ENCODE measurements around the gene GZF1.

DNA sequence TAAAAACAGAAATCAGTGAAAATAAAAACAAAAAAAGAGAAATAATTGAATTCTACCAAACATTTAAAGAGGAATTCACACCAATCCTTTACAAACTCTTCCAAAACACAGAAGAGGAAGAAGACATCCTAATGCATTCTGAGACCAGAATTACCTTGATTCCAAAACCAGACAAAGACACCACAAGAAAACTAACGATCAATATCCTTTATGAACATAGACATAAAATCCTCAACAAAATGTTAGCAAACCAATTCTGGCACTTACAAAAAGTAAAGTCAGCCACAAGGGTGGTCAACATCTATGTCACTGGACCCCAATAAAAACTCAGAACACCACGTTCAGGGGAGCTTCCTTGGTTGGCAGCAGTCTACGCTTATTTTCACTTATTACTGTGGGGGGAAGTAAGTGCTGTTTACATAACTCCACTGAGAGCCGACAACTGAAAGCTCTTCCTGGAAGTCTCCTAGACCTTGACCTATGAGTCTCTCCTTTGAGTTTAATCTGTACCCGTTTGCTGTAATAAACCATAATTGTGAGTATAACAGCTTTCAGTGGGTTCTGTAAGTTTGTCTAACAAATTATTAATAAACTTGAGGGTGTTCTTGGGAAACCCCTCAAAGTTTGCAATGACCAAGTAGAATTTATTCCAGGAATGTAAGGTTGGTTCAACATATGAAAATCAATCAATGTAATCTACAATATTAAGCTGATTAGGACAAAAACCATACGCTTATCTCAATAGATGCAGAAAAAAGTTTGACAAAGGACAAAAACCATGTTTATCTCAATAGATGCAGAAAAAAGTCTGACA, 24.5 kb downstream of the GZF1 start:
- no peak for TF ChIP-seq CSDC2 (CRISPR knock-in tag; IDR thresholded peaks at IDR 0.05)
- no peak for TF ChIP-seq ZFP3 (CRISPR knock-in tag; IDR thresholded peaks at IDR 0.05)
- TF ChIP-seq RARB (CRISPR knock-in tag; IDR thresholded peaks at IDR 0.05), result no peak
- no peak for TF ChIP-seq ISL1 (CRISPR knock-in tag; IDR thresholded peaks at IDR 0.05)
- no peak for TF ChIP-seq SNAI2 (CRISPR knock-in tag; IDR thresholded peaks at IDR 0.05)
- no peak for TF ChIP-seq TCF4 (CRISPR knock-in tag; IDR thresholded peaks at IDR 0.05; ENCODE audit: borderline replicate concordance)
- TF ChIP-seq, protein P1, sequence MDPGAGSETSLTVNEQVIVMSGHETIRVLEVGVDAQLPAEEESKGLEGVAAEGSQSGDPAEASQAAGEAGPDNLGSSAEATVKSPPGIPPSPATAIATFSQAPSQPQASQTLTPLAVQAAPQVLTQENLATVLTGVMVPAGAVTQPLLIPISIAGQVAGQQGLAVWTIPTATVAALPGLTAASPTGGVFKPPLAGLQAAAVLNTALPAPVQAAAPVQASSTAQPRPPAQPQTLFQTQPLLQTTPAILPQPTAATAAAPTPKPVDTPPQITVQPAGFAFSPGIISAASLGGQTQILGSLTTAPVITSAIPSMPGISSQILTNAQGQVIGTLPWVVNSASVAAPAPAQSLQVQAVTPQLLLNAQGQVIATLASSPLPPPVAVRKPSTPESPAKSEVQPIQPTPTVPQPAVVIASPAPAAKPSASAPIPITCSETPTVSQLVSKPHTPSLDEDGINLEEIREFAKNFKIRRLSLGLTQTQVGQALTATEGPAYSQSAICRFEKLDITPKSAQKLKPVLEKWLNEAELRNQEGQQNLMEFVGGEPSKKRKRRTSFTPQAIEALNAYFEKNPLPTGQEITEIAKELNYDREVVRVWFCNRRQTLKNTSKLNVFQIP (CRISPR knock-in tag; IDR thresholded peaks at IDR 0.05; ENCODE audit: borderline replicate concordance, low read depth), result no peak
- TF ChIP-seq, protein P2, sequence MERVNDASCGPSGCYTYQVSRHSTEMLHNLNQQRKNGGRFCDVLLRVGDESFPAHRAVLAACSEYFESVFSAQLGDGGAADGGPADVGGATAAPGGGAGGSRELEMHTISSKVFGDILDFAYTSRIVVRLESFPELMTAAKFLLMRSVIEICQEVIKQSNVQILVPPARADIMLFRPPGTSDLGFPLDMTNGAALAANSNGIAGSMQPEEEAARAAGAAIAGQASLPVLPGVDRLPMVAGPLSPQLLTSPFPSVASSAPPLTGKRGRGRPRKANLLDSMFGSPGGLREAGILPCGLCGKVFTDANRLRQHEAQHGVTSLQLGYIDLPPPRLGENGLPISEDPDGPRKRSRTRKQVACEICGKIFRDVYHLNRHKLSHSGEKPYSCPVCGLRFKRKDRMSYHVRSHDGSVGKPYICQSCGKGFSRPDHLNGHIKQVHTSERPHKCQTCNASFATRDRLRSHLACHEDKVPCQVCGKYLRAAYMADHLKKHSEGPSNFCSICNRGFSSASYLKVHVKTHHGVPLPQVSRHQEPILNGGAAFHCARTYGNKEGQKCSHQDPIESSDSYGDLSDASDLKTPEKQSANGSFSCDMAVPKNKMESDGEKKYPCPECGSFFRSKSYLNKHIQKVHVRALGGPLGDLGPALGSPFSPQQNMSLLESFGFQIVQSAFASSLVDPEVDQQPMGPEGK (CRISPR knock-in tag; IDR thresholded peaks at IDR 0.05; ENCODE audit: borderline replicate concordance), result no peak
